ENCODE data around the gene PXN.

The PXN gene

DNA sequence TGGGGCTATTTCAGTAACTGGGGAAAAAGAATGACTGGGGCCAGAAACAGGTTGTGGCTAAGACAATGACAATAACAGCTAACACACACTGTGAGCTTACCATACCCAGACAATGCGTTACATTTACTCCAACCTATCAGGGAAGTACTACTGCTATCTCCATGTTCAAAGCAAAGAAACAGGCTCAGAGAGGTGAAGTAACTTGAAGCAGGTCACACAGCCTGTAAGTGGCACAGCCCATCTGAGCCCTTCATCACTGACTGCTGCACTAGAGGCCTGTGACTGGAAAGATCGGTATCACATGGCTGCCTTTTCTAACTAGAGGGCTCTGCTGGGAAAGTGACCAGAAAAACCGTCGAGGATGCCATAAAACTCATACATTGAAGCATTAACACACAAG, 78.9 kb downstream of the PXN start:
- H3K4me1 ChIP-seq = no peaks in the 10 kb centered on the region
- no peak for TF ChIP-seq CTCF (IDR thresholded peaks at IDR 0.05; ENCODE audit: low read depth, low read length)
- H3K4me3 ChIP-seq (ENCODE audit: low read depth, low read length) = no peak overlapping the region
- no peak for DNase-seq
- no peaks in the 10 kb centered on the region for H3K27me3 ChIP-seq
- peaks cover 86% of the 10 kb centered on the region for H3K36me3 ChIP-seq
- no peaks in the 10 kb centered on the region for H3K9me3 ChIP-seq

- no peak for TF ChIP-seq CTCF (IDR thresholded peaks at IDR 0.05; ENCODE audit: low read depth, low read length)
- DNase-seq = no peak
- H3K36me3 ChIP-seq = peaks cover 86% of the 10 kb centered on the region
Measured at GRCh38 chr12:120183211-120183631, 82.3 kb downstream of the PXN start.

DNA sequence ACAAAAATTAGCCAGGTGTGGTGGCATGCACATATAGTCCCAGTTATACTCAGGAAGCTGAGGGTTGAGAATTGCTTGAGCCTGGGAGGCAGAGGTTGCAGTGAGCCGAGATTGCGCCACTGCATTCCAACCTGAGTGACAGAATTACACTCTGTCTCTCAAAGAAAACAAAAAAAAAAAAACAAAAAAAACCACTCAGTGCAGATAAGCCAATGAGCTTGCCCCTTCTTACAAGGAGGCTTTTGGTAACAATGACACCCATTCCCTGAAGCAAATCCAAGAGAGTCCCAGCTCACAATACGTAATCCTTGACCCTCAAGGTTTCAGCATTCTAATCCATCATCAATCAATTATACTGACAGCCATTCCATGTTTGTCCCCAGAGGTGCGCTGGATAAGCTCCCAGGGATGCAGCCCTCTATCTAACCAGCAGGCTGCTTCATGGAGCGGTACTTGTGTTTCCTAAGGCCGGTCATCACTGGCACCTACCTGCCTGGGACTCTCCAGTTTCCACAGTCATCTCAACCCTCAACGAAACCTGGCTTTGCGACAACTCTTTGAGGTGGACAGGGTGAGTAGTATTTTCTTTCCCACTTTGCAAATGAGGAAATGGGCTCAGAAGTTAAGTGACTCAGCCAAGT, 83.4 kb downstream of the PXN start:
- no peak overlapping the region for H3K4me3 ChIP-seq (ENCODE audit: low read depth, low read length)
- no peak for TF ChIP-seq CTCF (IDR thresholded peaks at IDR 0.05; ENCODE audit: low read depth, low read length)
- H3K9me3 ChIP-seq = no peaks in the 10 kb centered on the region
- no peak for DNase-seq
- no peaks in the 10 kb centered on the region for H3K4me1 ChIP-seq
- no peaks in the 10 kb centered on the region for H3K27me3 ChIP-seq
- peaks cover 86% of the 10 kb centered on the region for H3K36me3 ChIP-seq

More at GRCh38 chr12:120183211-120183631, 82.3 kb downstream of the PXN start:
- Histone ChIP-seq H3K4me1 (no peaks in the 10 kb centered on the region), H3K9me3 (no peaks in the 10 kb centered on the region), H3K27me3 (no peaks in the 10 kb centered on the region), H3K4me3 (ENCODE audit: low read depth, low read length) (no peak overlapping the region)

- Histone ChIP-seq H3K27me3 (no peaks in the 10 kb centered on the region), H3K9me3 (no peaks in the 10 kb centered on the region), H3K4me3 (ENCODE audit: low read depth, low read length) (no peak overlapping the region), H3K36me3 (peaks cover 88% of the 10 kb centered on the region), H3K4me1 (no peaks in the 10 kb centered on the region)
- no peak for TF ChIP-seq CTCF (IDR thresholded peaks at IDR 0.05; ENCODE audit: low read depth, low read length)
- no peak for DNase-seq
Measured at GRCh38 chr12:120180975-120181374, 84.6 kb downstream of the PXN start.

DNA sequence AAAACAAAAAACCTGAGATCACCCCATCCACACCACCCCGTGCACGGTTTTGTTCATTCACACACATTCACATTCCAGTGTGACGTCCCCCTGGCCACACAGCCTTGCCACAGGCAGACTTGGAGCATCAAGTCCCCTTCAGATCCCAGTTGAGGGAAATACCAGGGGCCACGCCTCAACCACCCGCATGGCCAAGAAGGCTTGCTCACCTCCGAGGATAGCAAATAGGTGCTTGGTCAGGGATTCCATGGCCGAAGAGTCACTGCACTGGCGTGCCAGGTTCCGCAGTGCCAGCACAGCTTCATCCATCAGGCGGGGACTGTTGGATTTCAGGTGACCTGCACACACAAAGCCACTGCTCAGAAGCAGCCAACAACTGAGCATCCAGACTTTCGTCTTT, 90.0 kb downstream of the PXN start:
- Histone ChIP-seq H3K4me3 (ENCODE audit: low read depth, low read length) (no peak overlapping the region), H3K36me3 (peaks cover 99% of the 10 kb centered on the region), H3K27me3 (no peaks in the 10 kb centered on the region), H3K9me3 (no peaks in the 10 kb centered on the region), H3K4me1 (no peaks in the 10 kb centered on the region)
- no peak for DNase-seq
- TF ChIP-seq CTCF (IDR thresholded peaks at IDR 0.05; ENCODE audit: low read depth, low read length) = no peak

DNA sequence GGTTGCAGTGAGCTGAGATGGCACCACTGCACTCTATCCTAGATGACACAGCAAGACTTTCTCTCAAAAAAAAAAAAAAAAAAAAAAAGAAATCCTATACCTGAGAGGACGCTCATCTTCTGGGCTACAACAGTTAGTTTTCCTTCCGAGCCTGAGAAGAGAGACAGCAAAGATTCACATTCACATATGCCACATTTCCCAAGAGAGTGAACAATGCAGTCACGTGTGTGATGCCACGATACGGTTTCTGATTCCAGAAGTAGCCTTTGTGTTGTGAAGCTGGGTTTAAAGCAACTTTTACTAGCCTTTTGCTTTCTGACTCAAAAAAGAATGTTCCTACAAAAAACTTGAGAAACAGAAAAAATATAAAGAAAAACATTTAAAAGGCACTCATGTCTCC, 90.5 kb downstream of the PXN start:
- H3K36me3 ChIP-seq = peaks cover 99% of the 10 kb centered on the region

More for the DNA sequence above, 90.5 kb downstream of the PXN start:
- no peak for TF ChIP-seq CTCF (IDR thresholded peaks at IDR 0.05; ENCODE audit: low read depth, low read length)
- no peaks in the 10 kb centered on the region for H3K27me3 ChIP-seq
- H3K9me3 ChIP-seq = no peaks in the 10 kb centered on the region
- DNase-seq = no peak
- H3K4me3 ChIP-seq (ENCODE audit: low read depth, low read length) = no peak overlapping the region
- H3K4me1 ChIP-seq = no peaks in the 10 kb centered on the region

All from BE2C (cell line).